ENCODE measurements around the gene WEE1. TPM values are rescaled to one million over a fixed set of nuclear protein-coding genes. Genes with fewer than 3 reads are reported as not detected.

Gene WEE1
- total RNA-seq, 1 donor from 2014 or later: 66.6 TPM

DNA sequence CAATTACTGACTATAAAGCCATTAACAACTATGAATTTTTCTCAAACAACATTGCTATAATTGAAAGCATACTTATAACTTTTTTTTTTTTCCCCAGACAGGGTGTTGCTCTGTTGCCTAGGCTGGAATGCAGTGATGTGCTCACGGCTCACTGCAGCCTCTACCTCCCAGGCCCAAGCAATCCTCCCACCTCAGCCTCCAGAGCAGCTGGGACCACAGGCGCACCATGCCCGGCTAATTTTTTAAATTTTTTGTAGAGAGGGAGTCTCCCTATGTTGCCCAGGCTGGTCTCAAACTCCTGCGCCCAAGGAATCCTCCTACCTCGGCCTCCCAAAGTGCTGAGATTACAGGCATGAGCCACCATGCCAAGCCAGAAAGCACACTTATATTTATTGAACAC, 6.1 kb upstream of the WEE1 start:
- Mint-ChIP-seq H3K4me1 (peaks cover 48% of the 10 kb centered on the region), H3K27me3 (ENCODE audit: low read depth) (no peaks in the 10 kb centered on the region), H3K9me3 (no peaks in the 10 kb centered on the region), H3K36me3 (ENCODE audit: low read depth) (no peaks in the 10 kb centered on the region), H3K4me3 (no peak overlapping the region), H3K27ac (ENCODE audit: unreplicated experiment) (no peak overlapping the region)
- DNase-seq (ENCODE audit: low read depth, low spot score): no peak
- TF ChIP-seq, protein P1, sequence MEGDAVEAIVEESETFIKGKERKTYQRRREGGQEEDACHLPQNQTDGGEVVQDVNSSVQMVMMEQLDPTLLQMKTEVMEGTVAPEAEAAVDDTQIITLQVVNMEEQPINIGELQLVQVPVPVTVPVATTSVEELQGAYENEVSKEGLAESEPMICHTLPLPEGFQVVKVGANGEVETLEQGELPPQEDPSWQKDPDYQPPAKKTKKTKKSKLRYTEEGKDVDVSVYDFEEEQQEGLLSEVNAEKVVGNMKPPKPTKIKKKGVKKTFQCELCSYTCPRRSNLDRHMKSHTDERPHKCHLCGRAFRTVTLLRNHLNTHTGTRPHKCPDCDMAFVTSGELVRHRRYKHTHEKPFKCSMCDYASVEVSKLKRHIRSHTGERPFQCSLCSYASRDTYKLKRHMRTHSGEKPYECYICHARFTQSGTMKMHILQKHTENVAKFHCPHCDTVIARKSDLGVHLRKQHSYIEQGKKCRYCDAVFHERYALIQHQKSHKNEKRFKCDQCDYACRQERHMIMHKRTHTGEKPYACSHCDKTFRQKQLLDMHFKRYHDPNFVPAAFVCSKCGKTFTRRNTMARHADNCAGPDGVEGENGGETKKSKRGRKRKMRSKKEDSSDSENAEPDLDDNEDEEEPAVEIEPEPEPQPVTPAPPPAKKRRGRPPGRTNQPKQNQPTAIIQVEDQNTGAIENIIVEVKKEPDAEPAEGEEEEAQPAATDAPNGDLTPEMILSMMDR (conservative IDR thresholded peaks at IDR 0.05): no peak

DNA sequence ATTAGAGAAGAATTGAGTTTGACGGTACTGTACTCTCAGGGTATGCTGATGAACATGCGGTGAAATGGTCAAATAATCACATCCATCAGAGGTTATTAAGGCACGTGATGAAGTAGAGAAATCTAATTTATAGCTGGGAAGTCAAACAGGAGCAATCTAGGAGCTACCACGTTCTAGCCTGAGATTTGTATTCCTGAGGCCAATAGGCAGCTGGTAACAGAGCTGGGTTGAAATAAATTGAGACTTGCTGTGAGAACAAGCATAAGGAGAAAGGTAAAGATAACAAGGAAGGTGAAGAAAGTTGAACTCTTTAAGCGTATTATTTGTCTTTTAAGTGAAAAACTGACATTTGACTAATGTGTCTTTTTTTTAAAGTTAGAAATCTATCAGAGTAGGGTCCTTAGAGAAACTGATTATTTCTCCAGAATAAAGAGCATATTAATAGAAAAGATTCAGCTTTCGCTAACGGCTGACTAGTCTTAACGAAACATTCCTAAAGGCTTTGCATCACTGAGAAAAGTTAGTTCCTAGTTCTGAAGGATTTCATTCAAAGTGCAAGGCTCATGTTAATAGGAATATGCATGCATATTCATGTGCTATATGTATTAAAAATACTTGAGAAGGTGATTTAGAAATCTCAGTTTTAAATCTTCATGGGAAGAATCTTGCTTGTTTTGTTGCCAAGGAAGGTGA, 5.2 kb upstream of the WEE1 start:
- Mint-ChIP-seq H3K27ac (ENCODE audit: unreplicated experiment) (peak overlapping the region; percentile 91), H3K9me3 (no peaks in the 10 kb centered on the region), H3K4me3 (peak overlapping the region; percentile 52), H3K4me1 (peaks cover 48% of the 10 kb centered on the region), H3K27me3 (ENCODE audit: low read depth) (no peaks in the 10 kb centered on the region), H3K36me3 (ENCODE audit: low read depth) (no peaks in the 10 kb centered on the region)
- TF ChIP-seq, protein P1 (conservative IDR thresholded peaks at IDR 0.05): no peak
- DNase-seq (ENCODE audit: low read depth, low spot score): no peak

DNA sequence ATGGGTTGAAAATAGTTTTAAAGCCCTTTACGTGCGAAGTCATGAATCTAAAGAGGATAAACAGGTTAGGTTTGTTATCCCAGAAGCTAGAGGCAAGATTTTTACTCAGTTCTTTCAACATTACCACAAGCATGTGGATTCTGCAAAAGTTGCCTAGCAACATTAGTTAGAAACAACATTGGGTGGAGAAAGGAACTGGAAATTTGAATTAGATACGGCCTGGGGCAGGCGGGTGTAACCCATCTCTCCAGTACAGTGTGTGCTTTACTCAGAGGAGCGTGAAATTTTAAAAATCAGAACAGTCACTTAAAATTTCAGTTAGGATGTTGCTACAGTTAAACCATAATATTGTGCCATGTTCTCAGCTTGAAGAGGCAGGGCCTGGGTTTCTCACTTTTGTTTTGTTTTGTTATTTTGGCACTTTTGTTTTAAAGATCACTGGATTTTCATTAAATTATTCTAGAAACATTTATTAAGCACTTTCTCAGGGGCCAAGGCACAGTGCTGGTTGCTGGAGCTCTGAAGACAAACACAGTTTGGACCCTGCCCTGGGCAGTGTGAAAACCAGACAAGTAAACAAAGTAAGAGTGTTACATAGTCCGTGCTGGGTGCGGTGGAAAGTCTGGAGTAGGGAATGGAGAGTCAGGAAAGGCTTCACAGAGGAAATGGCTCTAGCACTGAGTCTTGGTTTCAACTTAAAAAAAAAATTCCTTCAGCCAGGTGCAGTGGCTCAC, 4.4 kb upstream of the WEE1 start:
- Mint-ChIP-seq H3K36me3 (ENCODE audit: low read depth) (no peaks in the 10 kb centered on the region), H3K9me3 (no peaks in the 10 kb centered on the region)

DNA sequence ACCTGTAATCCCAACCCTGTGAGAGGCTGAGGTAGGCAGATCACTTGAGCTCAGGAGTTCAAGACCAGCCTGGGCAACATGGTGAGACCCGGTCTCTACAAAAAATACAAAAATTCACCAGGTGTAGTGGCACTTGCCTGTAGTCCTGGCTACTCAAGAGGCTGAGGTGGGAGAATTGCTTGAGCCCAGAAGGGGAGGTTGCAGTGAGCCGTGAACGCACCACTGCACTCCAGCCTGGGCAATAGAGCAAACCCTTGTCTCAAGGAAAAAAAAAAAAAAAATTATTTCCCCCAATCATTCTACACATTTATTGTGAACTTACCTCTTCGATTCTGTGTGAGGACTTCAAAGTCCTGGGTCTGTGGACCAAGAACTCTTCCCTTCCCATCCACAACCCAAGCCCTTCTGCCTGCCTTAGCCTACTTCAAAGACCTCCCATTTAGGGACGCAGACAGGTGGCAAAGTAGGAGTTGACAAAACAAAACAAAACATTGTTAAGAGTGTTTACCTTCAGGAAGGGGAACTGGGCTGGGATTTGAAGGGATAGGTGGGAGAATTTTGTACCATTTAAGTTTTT, 3.8 kb upstream of the WEE1 start:
- Mint-ChIP-seq H3K4me1 (peaks cover 48% of the 10 kb centered on the region), H3K27ac (ENCODE audit: unreplicated experiment) (no peak overlapping the region), H3K36me3 (ENCODE audit: low read depth) (peaks cover under 1% of the 10 kb centered on the region), H3K9me3 (no peaks in the 10 kb centered on the region), H3K27me3 (ENCODE audit: low read depth) (no peaks in the 10 kb centered on the region), H3K4me3 (peak overlapping the region; percentile 60)
- TF ChIP-seq, protein P1 (conservative IDR thresholded peaks at IDR 0.05): no peak
- DNase-seq (ENCODE audit: low read depth, low spot score): no peak

More for the DNA sequence above, 4.4 kb upstream of the WEE1 start:
- Mint-ChIP-seq H3K27ac (ENCODE audit: unreplicated experiment) (peak overlapping the region; percentile 91), H3K27me3 (ENCODE audit: low read depth) (no peaks in the 10 kb centered on the region), H3K4me3 (peak overlapping the region; percentile 52), H3K4me1 (peaks cover 48% of the 10 kb centered on the region)
- no peak for DNase-seq (ENCODE audit: low read depth, low spot score)
- TF ChIP-seq, protein P1 (conservative IDR thresholded peaks at IDR 0.05): no peak

DNA sequence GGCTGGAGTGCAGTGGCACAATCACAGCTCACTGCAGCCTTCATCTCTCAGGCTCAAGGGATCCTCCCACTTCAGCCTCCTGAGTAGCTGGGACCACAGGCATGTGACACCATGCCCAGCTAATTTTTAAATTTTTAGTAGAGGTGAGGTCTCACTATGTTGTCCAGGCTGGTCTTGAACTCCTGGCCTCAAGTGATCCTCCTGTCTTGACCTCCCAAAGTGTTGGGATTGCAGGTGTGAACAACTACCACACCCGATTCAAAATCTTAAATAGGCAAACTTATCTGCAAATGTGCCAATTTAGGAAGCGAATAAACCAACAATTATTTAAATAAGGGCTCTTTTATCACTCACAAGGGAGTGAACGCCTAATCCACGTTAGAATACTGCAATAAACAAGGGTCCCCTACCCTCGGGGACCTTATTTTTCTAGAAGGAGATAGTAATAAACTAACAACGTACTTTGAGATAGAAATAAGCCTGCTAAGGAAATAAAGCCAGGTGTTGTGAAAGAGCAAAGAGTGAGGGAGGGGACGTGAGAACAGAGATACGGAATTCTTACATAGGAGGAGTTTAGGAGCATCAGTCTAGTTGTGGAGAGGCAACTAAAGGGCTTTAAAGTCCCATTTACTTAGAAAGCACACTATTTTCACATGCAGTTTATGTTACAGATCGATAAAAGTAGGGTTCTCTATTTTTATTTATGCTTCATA, 3.0 kb upstream of the WEE1 start:
- H3K27me3 Mint-ChIP-seq (ENCODE audit: low read depth): no peaks in the 10 kb centered on the region
- peaks cover 54% of the 10 kb centered on the region for H3K4me1 Mint-ChIP-seq
- H3K9me3 Mint-ChIP-seq: no peaks in the 10 kb centered on the region
- H3K27ac Mint-ChIP-seq (ENCODE audit: unreplicated experiment): no peak overlapping the region
- DNase-seq (ENCODE audit: low read depth, low spot score): no peak
- peaks cover 6% of the 10 kb centered on the region for H3K36me3 Mint-ChIP-seq (ENCODE audit: low read depth)
- peak overlapping the region; percentile 54 for H3K4me3 Mint-ChIP-seq
- TF ChIP-seq, protein P1 (conservative IDR thresholded peaks at IDR 0.05): no peak

Data from neural crest cell (in vitro differentiated cells).